GM12878 (cell line): ENCODE data around the gene HLA-DPB1.

ENCODE experiments used
- CTCF ChIP-seq, 3 experiments: IDR thresholded peaks in 2 of 3; conservative IDR thresholded peaks in 1 of 3; 2 replicates each; pipeline ENCODE4 v1.5.1; 2011; ENCODE audit warnings: low read depth in 3 of 3, low read length in 3 of 3, mild to moderate bottlenecking in 3 of 3, control low read depth in 2 of 3, moderate library complexity in 2 of 3, inconsistent platforms in 1 of 3, mixed read lengths in 1 of 3; ENCODE audit not compliant: control insufficient read depth in 2 of 3, insufficient read depth in 1 of 3; ENCODE audit errors: extremely low read depth in 1 of 3
- EGR1 ChIP-seq, 2 experiments: IDR thresholded peaks; 1 replicate in 1 of 2; 2 replicates in 1 of 2; pipeline ENCODE4 v1.6.1; 2011 to 2012; ENCODE audit warnings: low read depth in 2 of 2, low read length in 2 of 2, borderline replicate concordance in 1 of 2, mild to moderate bottlenecking in 1 of 2, moderate library complexity in 1 of 2
- EZH2 ChIP-seq: IDR thresholded peaks from 2 replicates; pipeline ENCODE4 v1.6.1; 2012; ENCODE audit warnings: low read depth, mild to moderate bottlenecking, control low read depth, inconsistent platforms, low read length, borderline replicate concordance; ENCODE audit not compliant: control insufficient read depth
- MAX ChIP-seq: IDR thresholded peaks from 2 replicates; pipeline ENCODE4 v1.6.1; 2012; ENCODE audit warnings: low read depth, low read length, improper control_type of control experiment
- MTA3 ChIP-seq: IDR thresholded peaks from 2 replicates; pipeline ENCODE4 v1.6.1; 2012; ENCODE audit warnings: low read length, inconsistent platforms, borderline replicate concordance
- POLR2AphosphoS2 ChIP-seq: IDR thresholded peaks from 2 replicates; pipeline ENCODE4 v1.6.1; 2011; ENCODE audit warnings: low read depth, mild to moderate bottlenecking, low read length, improper control_type of control experiment, moderate library complexity
- SPI1 ChIP-seq: IDR thresholded peaks from 2 replicates; pipeline ENCODE4 v1.6.1; 2011; ENCODE audit warnings: low read depth, mild to moderate bottlenecking, low read length, moderate library complexity, borderline replicate concordance; ENCODE audit not compliant: insufficient read depth
- ZNF24 ChIP-seq: fragments of 450-650 bp; IDR thresholded peaks from 2 replicates; pipeline ENCODE4 v1.6.1; 2017; ENCODE audit warnings: antibody characterized with exemption, mild to moderate bottlenecking

GRCh38 chr6:33030245-33030644 is 45.5 kb upstream of the HLA-DPB1 start:
- TF ChIP-seq POLR2AphosphoS2 = no peak
- TF ChIP-seq ZNF24 = no peak
- TF ChIP-seq EZH2 = no peak
- TF ChIP-seq CTCF (IDR thresholded peaks at IDR 0.05 in 2 of 3, conservative IDR thresholded peaks at IDR 0.05 in 1 of 3; ENCODE audit: control insufficient read depth in 2 of 3, extremely low read depth in 1 of 3, insufficient read depth in 1 of 3, low read depth in 3 of 3, low read length in 3 of 3) = no peak
- TF ChIP-seq EGR1 (IDR thresholded peaks at IDR 0.05; ENCODE audit: borderline replicate concordance in 1 of 2, low read depth in 2 of 2, low read length in 2 of 2) = no peak
- no peak for TF ChIP-seq SPI1
- no peak for TF ChIP-seq MTA3
- TF ChIP-seq MAX = no peak
